ENCODE measurements around the gene BCL11B.

- no peak for TF ChIP-seq CTCF (IDR thresholded peaks at IDR 0.05)
- TF ChIP-seq EZH2 (IDR thresholded peaks at IDR 0.05) = no peak
- no peak for TF ChIP-seq EZH2phosphoT487 (IDR thresholded peaks at IDR 0.05)
Observed at GRCh38 chr14:99192028-99192621, 79.9 kb downstream of the BCL11B start.

Measured in neural progenitor cell (in vitro differentiated cells).